ENCODE data around the gene REC114. TPM values are rescaled to one million over a fixed set of nuclear protein-coding genes. Genes with fewer than 3 reads are reported as not detected.

The REC114 gene
- total and polyA plus RNA-seq, 8 donors = 0.20 to 0.24 TPM; not detected in 6

DNA sequence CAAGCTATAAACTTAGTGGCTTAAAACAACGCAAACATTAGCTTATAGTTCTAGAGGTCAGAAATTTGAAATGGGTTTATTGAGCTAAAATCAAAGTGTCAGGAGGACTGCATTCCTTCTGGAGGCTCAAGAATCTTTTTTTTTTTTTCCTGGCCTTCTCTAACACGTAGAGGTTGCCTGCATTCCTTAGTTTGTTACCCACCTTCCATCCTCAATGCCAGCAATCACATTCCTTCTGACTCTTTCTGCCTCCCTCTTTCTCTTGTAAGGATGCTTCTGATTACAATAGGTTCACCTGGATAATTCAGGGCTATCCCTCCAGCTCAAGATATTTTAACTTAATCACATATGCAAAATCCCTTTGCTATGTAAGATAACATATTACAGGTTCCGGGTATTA is 24.8 kb downstream of the REC114 start:
- no peak for ATAC-seq
- no peaks in the 10 kb centered on the region for H3K4me1 ChIP-seq
- no peak overlapping the region for H3K27ac ChIP-seq
- TF ChIP-seq CTCF (IDR thresholded peaks at IDR 0.05) = no peak
- H3K4me3 ChIP-seq = no peak overlapping the region
- peaks cover 0 to 25% of the 10 kb centered on the region in 2 donors for H3K27me3 ChIP-seq
- no peak for DNase-seq
- H3K36me3 ChIP-seq = no peaks in the 10 kb centered on the region
- no peaks in the 10 kb centered on the region for H3K9me3 ChIP-seq
- intact Hi-C loops (cut with DNase I) = no loop called here

GRCh38 chr15:73474785-73475184 is 31.8 kb downstream of the REC114 start:
- Histone ChIP-seq H3K9me3 (no peaks in the 10 kb centered on the region), H3K27ac (no peak overlapping the region), H3K4me3 (no peak overlapping the region), H3K4me1 (no peaks in the 10 kb centered on the region), H3K36me3 (no peaks in the 10 kb centered on the region), H3K27me3 (peaks cover 6 to 17% of the 10 kb centered on the region in 2 donors)
- no peak for TF ChIP-seq CTCF (IDR thresholded peaks at IDR 0.05)
- ATAC-seq = no peak
- DNase-seq = no peak
- intact Hi-C loops (cut with DNase I) = no loop called here

DNA sequence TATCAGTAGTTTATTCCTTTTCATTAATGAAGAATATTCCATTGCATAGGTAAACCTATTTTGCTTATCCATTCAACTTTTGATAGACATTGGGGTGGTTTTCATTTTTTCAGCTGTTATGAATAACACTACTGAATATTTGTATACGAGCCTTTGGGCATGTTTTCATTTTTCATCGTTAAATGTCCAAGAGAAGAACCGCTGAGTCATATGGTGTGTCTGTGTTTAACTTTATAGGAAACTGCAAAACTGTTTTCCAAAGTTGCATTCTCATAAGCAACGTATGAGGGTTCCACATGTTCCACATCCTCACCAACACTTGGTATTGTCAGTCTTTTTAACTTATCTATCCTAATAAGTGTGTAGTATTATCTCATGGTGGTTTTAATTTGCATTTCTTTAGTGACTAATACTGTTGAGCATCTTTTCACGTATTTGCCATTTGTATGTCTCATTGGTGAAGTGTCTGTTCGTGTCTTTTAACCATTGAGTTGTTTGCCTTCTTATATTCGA is 33.8 kb downstream of the REC114 start:
- ATAC-seq = no peak
- no peak for TF ChIP-seq CTCF (IDR thresholded peaks at IDR 0.05)
- H3K4me1 ChIP-seq = no peaks in the 10 kb centered on the region
- intact Hi-C loops (cut with DNase I) = no loop called here
- no peaks in the 10 kb centered on the region for H3K36me3 ChIP-seq
- H3K9me3 ChIP-seq = no peaks in the 10 kb centered on the region
- H3K27ac ChIP-seq = no peak overlapping the region
- H3K4me3 ChIP-seq = no peak overlapping the region
- peaks cover 6 to 10% of the 10 kb centered on the region in 2 donors for H3K27me3 ChIP-seq
- DNase-seq = no peak

- Histone ChIP-seq H3K27me3 (peaks cover 0 to 6% of the 10 kb centered on the region in 2 donors), H3K9me3 (no peaks in the 10 kb centered on the region), H3K4me3 (no peak overlapping the region), H3K27ac (no peak overlapping the region), H3K36me3 (no peaks in the 10 kb centered on the region), H3K4me1 (no peaks in the 10 kb centered on the region)
- no peak for TF ChIP-seq CTCF (IDR thresholded peaks at IDR 0.05)
- no peak for DNase-seq
- ATAC-seq = no peak
- intact Hi-C loops (cut with DNase I) = no loop called here
These were observed 37.1 kb downstream of the REC114 start for GRCh38 chr15:73480050-73480449.

- Histone ChIP-seq H3K4me3 (no peak overlapping the region), H3K36me3 (no peaks in the 10 kb centered on the region), H3K27ac (no peak overlapping the region), H3K27me3 (no peaks in the 10 kb centered on the region), H3K9me3 (no peaks in the 10 kb centered on the region), H3K4me1 (peaks cover 0 to 9% of the 10 kb centered on the region in 2 donors)
- no peak for ATAC-seq
- no peak for TF ChIP-seq CTCF (IDR thresholded peaks at IDR 0.05)
- no peak for DNase-seq
- intact Hi-C loops (cut with DNase I) = no loop called here
These were observed 39.2 kb downstream of the REC114 start for GRCh38 chr15:73482166-73482565.
